Upper lobe of right lung (tissue), 1 donor: ENCODE results near the gene CHMP1B. TPM values are rescaled to one million over a fixed set of nuclear protein-coding genes. Genes with fewer than 3 reads are reported as not detected.

ENCODE experiments used
- ATAC-seq: fragments of 200-7000 bp; cut with Tn5 transposase; one replicate; pipeline ENCODE4 v1.9.1; 2020; ENCODE audit warnings: mild to moderate bottlenecking, moderate library complexity
- DNase-seq: peaks from one replicate; pipeline ENCODE4 v3.0.0-alpha.2; 2020
- H3K27ac ChIP-seq: fragments of 200-600 bp; one replicate; pipeline ENCODE4 v1.8.0; 2022
- H3K27me3 ChIP-seq: fragments of 200-600 bp; one replicate; pipeline ENCODE4 v1.8.0; 2022; ENCODE audit warnings: mild to moderate bottlenecking
- H3K36me3 ChIP-seq: fragments of 200-600 bp; one replicate; pipeline ENCODE4 v1.8.0; 2022
- H3K4me1 ChIP-seq: fragments of 200-600 bp; one replicate; pipeline ENCODE4 v1.8.0; 2022
- H3K4me3 ChIP-seq: fragments of 200-600 bp; one replicate; pipeline ENCODE4 v1.8.0; 2022; ENCODE audit warnings: mild to moderate bottlenecking
- H3K9me3 ChIP-seq: fragments of 200-600 bp; one replicate; pipeline ENCODE4 v1.8.0; 2022
- CTCF ChIP-seq: fragments of 200-600 bp; IDR thresholded peaks from one replicate; pipeline ENCODE4 v1.8.0; 2022; ENCODE audit warnings: antibody characterized with exemption
- intact Hi-C: fragments of 100-400 bp; cut with DNase I; formaldehyde crosslinking; loops from one replicate; pipeline ENCODE4 v1.11.0; 2022
- total RNA-seq: library from RNA; stranded (reverse); fragmentation: NEBNext Ultra II Directional; extraction: Animal tissue kit (Norgen Biotek cat#: 25700); gene quantifications from one replicate; pipeline ENCODE4 v1.2.1, GENCODE V29; 2021
- donor health status: DM: no; HTN: yes; CAD: no; lungs with severe emphysema.

CHMP1B gene
- total RNA-seq, 1 donor from 2014 or later: 42.6 TPM

DNA sequence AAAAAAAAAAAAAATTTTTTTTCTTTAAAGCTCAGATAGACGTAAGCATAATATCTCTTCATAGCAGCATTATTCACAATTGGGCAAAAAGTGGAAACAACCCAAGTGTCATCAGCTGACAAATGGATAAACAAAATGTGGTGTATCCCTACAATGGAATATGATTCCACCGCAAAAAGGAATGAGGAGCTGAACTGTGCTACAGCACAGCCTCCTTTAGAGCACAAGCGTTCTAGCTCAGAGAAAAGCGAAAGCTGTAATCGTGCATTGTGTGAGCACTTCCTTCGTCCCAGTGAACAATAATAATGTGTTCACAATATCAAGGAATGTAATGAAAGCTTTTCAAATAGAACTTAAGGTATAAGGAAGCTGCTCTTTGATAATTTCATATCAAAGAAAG is 11.7 kb upstream of the CHMP1B start:
- Histone ChIP-seq H3K27ac (no peak overlapping the region), H3K4me3 (no peak overlapping the region), H3K27me3 (no peaks in the 10 kb centered on the region), H3K36me3 (no peaks in the 10 kb centered on the region), H3K4me1 (no peaks in the 10 kb centered on the region), H3K9me3 (no peaks in the 10 kb centered on the region)
- ATAC-seq (no peak), DNase-seq (no peak)
- intact Hi-C loops: no loop called here
- TF ChIP-seq CTCF: no peak

DNA sequence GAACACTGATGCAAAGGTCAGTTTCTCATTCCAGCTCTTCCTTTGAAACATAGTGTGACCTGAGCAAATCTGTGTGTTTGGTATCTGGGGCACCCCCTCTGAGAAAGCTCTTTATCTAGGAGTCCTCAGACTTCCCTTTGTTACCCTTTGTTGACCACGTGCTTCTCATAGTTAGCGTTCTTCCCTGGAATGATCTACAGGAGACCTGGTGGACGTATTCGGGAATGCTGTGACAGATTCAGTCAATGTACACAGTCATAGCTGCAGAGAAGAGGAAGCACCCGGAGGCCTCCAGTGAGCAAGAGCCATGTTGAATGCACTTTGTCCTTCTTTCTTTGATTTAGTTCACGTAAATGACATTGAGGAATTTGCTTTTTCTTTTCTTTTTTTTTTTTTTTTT is 10.7 kb upstream of the CHMP1B start:
- no peaks in the 10 kb centered on the region for H3K27me3 ChIP-seq
- H3K36me3 ChIP-seq: no peaks in the 10 kb centered on the region
- H3K27ac ChIP-seq: no peak overlapping the region
- DNase-seq: no peak
- no peak overlapping the region for H3K4me3 ChIP-seq
- intact Hi-C loops: no loop called here
- H3K4me1 ChIP-seq: no peaks in the 10 kb centered on the region
- H3K9me3 ChIP-seq: no peaks in the 10 kb centered on the region
- TF ChIP-seq CTCF: no peak
- ATAC-seq: no peak

DNA sequence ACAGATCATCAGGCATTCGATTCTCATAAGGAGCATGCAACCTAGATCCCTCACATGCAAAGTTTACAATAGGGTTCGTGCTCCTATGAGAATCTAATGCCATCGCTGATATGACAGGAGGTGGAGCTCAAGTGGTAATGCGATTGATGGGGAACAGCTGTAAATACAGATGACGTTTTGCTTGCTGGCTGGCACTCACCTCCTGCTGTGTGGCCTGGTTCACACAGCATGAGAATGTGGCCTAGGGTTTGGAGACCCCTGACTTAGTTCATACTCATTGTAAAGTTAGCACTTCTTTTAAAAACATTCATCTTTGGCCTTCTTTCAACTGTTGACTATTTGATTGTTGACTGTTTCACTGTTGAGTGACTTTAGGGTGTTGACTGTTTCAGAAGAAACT is 8.7 kb upstream of the CHMP1B start:
- Histone ChIP-seq H3K27me3 (no peaks in the 10 kb centered on the region), H3K36me3 (no peaks in the 10 kb centered on the region), H3K4me3 (no peak overlapping the region), H3K27ac (no peak overlapping the region), H3K9me3 (no peaks in the 10 kb centered on the region), H3K4me1 (no peaks in the 10 kb centered on the region)
- DNase-seq (no peak), ATAC-seq (no peak)
- no peak for TF ChIP-seq CTCF
- intact Hi-C loops: no loop called here

GRCh38 chr18:11844436-11844835 is 6.8 kb upstream of the CHMP1B start:
- TF ChIP-seq CTCF: no peak
- no peak for DNase-seq
- no peak overlapping the region for H3K27ac ChIP-seq
- H3K4me1 ChIP-seq: no peaks in the 10 kb centered on the region
- no peaks in the 10 kb centered on the region for H3K36me3 ChIP-seq
- H3K27me3 ChIP-seq: no peaks in the 10 kb centered on the region
- H3K4me3 ChIP-seq: no peak overlapping the region
- no peak for ATAC-seq
- intact Hi-C loops: no loop called here
- no peaks in the 10 kb centered on the region for H3K9me3 ChIP-seq

- DNase-seq: no peak
- Histone ChIP-seq H3K9me3 (no peaks in the 10 kb centered on the region), H3K27ac (no peak overlapping the region), H3K36me3 (no peaks in the 10 kb centered on the region), H3K27me3 (no peaks in the 10 kb centered on the region), H3K4me1 (no peaks in the 10 kb centered on the region), H3K4me3 (no peak overlapping the region)
- intact Hi-C loops: no loop called here
- no peak for ATAC-seq
- no peak for TF ChIP-seq CTCF
These were observed 5.6 kb upstream of the CHMP1B start for GRCh38 chr18:11845654-11846053.

DNA sequence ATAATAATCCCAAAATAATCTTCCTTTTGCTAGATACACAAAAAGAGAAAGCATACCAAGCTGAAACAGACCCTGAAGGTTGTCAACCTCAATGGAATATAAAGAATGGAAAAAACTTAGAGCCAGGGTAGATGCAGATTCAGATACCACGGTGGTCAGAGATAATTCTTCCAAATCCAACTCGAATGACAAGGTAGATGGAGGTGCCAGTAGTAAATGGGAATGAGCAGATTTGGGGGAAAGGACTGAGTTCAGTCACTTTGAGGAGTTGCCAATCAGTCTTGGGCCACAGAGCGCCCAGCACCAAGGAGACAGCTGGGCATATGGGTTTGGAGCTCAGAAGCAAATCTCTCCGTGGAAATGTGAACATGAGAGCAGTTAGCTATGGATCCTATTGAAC is 3.4 kb upstream of the CHMP1B start:
- DNase-seq (no peak), ATAC-seq (no peak)
- no peaks in the 10 kb centered on the region for H3K27me3 ChIP-seq
- peaks cover 8% of the 10 kb centered on the region for H3K4me1 ChIP-seq
- H3K4me3 ChIP-seq: no peak overlapping the region
- H3K27ac ChIP-seq: no peak overlapping the region
- H3K36me3 ChIP-seq: no peaks in the 10 kb centered on the region
- TF ChIP-seq CTCF: no peak
- H3K9me3 ChIP-seq: no peaks in the 10 kb centered on the region
- intact Hi-C loops: no loop called here
